Endothelial cell (in vitro differentiated cells): ENCODE measurements around the gene GRIK3. TPM values are rescaled to one million over a fixed set of nuclear protein-coding genes. Genes with fewer than 3 reads are reported as not detected.

Experiments used
- DNase-seq: peaks from one replicate; pipeline ENCODE4 v3.0.0; 2021; ENCODE audit warnings: low spot score
- H3K27ac Mint-ChIP-seq: one replicate; pipeline ENCODE4 v1.8.0; 2021; ENCODE audit warnings: mixed read lengths, inconsistent platforms; ENCODE audit not compliant: unreplicated experiment
- H3K27me3 Mint-ChIP-seq: one replicate; pipeline ENCODE4 v1.8.0; 2021; ENCODE audit warnings: mild to moderate bottlenecking, moderate library complexity, mixed read lengths, inconsistent platforms; ENCODE audit not compliant: unreplicated experiment
- H3K36me3 Mint-ChIP-seq: one replicate; pipeline ENCODE4 v1.8.0; 2021; ENCODE audit warnings: mild to moderate bottlenecking, low read depth, mixed read lengths, inconsistent platforms; ENCODE audit not compliant: unreplicated experiment
- H3K4me1 Mint-ChIP-seq: one replicate; pipeline ENCODE4 v1.8.0; 2021; ENCODE audit warnings: mild to moderate bottlenecking, mixed read lengths, inconsistent platforms; ENCODE audit not compliant: unreplicated experiment
- H3K4me3 Mint-ChIP-seq: one replicate; pipeline ENCODE4 v1.8.0; 2021; ENCODE audit warnings: mild to moderate bottlenecking, mixed read lengths, inconsistent platforms; ENCODE audit not compliant: unreplicated experiment
- H3K9me3 Mint-ChIP-seq: one replicate; pipeline ENCODE4 v1.8.0; 2021; ENCODE audit warnings: mixed read lengths, inconsistent platforms; ENCODE audit not compliant: unreplicated experiment
- total RNA-seq: library from RNA; stranded (reverse); fragmentation: NEBNext Ultra II Directional; extraction: Animal tissue kit (Norgen Biotek cat#: 25700); gene quantifications from one replicate; pipeline ENCODE4 v1.2.1, GENCODE V29; 2021; ENCODE audit not compliant: unreplicated experiment
- TF ChIP-seq, protein P1 (sequence below): fragments of 200-600 bp; sonication (generic); IDR thresholded peaks from one replicate; pipeline ENCODE4 v1.5.0; 2021; ENCODE audit warnings: antibody characterized with exemption; ENCODE audit not compliant: unreplicated experiment

The GRIK3 gene
- total RNA-seq, 1 donor from 2014 or later = 0.05 TPM

DNA sequence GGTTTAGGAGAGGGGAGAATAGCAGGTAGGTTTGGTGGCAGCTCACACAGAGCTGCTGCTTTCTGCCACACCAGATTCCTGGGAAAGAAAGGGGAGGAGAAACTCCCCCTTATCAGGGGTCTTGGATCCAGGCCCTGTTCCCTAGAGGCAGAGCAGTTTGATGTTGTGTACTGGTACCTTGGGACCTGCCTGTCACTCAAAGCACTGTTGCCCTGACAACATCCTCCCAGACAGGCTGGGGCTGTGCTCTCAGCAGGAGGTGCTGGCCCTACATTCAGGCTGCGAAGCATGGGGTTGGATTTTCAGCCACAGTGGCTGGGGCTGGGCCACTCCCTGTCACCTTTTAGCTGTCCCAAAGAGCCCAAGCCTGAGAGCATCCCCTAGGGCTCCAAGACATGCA lies 188.0 kb downstream of the GRIK3 start:
- TF ChIP-seq, protein P1, sequence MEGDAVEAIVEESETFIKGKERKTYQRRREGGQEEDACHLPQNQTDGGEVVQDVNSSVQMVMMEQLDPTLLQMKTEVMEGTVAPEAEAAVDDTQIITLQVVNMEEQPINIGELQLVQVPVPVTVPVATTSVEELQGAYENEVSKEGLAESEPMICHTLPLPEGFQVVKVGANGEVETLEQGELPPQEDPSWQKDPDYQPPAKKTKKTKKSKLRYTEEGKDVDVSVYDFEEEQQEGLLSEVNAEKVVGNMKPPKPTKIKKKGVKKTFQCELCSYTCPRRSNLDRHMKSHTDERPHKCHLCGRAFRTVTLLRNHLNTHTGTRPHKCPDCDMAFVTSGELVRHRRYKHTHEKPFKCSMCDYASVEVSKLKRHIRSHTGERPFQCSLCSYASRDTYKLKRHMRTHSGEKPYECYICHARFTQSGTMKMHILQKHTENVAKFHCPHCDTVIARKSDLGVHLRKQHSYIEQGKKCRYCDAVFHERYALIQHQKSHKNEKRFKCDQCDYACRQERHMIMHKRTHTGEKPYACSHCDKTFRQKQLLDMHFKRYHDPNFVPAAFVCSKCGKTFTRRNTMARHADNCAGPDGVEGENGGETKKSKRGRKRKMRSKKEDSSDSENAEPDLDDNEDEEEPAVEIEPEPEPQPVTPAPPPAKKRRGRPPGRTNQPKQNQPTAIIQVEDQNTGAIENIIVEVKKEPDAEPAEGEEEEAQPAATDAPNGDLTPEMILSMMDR = no peak
- no peaks in the 10 kb centered on the region for H3K36me3 Mint-ChIP-seq
- no peak overlapping the region for H3K4me3 Mint-ChIP-seq
- no peak overlapping the region for H3K27ac Mint-ChIP-seq
- no peaks in the 10 kb centered on the region for H3K4me1 Mint-ChIP-seq
- H3K27me3 Mint-ChIP-seq = no peaks in the 10 kb centered on the region
- no peaks in the 10 kb centered on the region for H3K9me3 Mint-ChIP-seq
- no peak for DNase-seq

DNA sequence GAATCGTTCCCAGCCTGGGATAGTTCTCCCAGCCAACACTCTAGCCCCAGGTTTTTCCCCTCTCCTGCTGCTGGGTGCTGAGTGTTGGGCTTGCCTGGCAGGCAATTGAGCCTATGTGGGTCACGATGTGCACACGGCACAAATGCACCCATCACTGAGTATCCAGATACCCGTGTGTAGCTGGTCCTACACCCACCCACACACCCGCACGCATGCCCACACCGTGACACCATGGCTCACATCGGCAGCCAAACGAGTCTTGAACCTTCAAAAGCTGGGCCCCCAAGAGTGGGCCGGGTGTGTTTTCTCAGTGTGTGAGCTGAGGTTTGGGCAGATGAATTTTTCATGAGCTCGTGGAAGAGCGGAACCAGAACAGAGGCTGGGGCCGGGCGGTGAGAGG lies 188.5 kb downstream of the GRIK3 start:
- TF ChIP-seq, protein P1 = no peak
- no peaks in the 10 kb centered on the region for H3K36me3 Mint-ChIP-seq
- no peaks in the 10 kb centered on the region for H3K27me3 Mint-ChIP-seq
- no peaks in the 10 kb centered on the region for H3K4me1 Mint-ChIP-seq
- H3K9me3 Mint-ChIP-seq = no peaks in the 10 kb centered on the region
- no peak overlapping the region for H3K4me3 Mint-ChIP-seq
- no peak overlapping the region for H3K27ac Mint-ChIP-seq
- DNase-seq = no peak

DNA sequence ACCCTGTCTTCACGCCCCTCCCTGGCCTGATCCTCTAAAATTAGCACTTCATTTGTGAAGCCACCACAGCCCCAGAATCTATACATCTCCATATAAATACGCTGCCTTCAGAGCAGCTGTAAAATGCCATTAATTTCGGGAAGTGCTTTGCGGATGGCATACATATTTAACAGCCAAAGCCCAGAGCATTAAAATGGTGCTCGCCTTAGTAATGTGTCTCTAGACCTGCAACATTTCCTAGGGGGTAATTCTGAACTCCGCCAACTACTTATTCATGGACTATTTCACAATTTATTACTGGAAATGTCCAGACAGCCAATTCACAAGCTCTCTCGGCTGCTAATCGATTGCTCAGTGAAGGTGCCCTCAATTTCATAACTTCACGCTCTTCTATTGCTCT lies 189.4 kb downstream of the GRIK3 start:
- Mint-ChIP-seq H3K4me1 (no peaks in the 10 kb centered on the region), H3K4me3 (no peak overlapping the region), H3K36me3 (no peaks in the 10 kb centered on the region), H3K9me3 (no peaks in the 10 kb centered on the region), H3K27me3 (no peaks in the 10 kb centered on the region), H3K27ac (no peak overlapping the region)
- DNase-seq = no peak
- TF ChIP-seq, protein P1 = no peak

DNA sequence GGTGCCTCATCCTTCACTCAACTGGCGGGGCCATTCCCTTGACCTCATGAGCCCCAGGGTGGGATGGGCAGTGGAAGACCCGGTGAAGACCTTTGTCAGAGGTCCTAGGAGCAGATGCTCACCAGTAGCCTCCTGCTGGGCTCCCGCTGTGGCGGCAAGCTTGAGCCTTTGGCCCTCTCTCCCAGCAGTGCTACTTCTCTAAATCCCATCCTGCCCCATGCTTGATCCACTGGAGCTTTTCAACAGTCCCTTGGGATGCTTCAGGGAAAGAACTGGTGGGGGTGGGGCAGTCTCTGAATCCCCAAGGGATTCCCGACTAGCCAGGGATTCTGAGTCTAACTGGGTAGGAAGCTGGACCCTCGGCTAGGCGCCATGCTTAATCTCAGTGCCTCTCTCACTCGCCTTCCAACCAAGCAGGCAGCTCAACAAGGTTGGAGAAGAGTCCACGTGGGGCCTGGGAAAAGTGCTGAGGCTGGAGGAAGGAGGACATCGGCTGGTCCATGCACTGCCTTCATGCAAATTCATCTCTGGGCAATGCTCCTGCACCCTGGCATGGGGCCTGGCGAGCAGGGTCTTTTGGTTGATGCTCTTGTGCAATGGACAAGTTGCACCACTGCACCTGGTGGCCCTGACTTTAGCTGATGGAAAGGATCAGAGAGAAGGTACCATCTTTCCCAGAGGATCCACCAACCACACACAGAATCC lies 190.3 kb downstream of the GRIK3 start:
- no peak for DNase-seq
- no peak overlapping the region for H3K4me3 Mint-ChIP-seq
- no peak overlapping the region for H3K27ac Mint-ChIP-seq
- H3K9me3 Mint-ChIP-seq = no peaks in the 10 kb centered on the region
- TF ChIP-seq, protein P1 = no peak
- no peaks in the 10 kb centered on the region for H3K36me3 Mint-ChIP-seq
- H3K4me1 Mint-ChIP-seq = no peaks in the 10 kb centered on the region
- no peaks in the 10 kb centered on the region for H3K27me3 Mint-ChIP-seq

DNA sequence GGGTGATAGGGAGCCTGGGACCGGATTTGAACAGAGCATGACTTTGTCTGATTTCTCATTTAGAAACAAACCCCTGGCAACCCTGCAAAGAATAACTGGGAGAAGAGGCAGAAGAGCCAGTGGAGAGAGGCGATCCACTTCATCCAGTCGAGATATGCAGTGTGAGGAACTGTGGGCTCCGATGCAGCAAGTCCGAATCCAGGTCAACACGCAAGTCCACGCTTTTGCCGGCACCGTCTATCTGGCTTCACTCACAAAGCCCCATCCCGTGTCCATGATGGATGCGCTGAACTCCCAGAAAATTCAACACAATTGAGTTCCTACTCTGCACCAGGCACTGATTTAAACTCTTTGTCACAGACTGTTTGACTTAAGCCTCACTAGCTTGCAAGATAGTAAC lies 191.3 kb downstream of the GRIK3 start:
- no peaks in the 10 kb centered on the region for H3K4me1 Mint-ChIP-seq
- H3K9me3 Mint-ChIP-seq = no peaks in the 10 kb centered on the region
- DNase-seq = no peak
- H3K27me3 Mint-ChIP-seq = no peaks in the 10 kb centered on the region
- H3K36me3 Mint-ChIP-seq = no peaks in the 10 kb centered on the region
- TF ChIP-seq, protein P1 = no peak
- H3K4me3 Mint-ChIP-seq = no peak overlapping the region
- H3K27ac Mint-ChIP-seq = no peak overlapping the region
